Fibroblast of lung (primary cell): ENCODE measurements around the gene CHSY1. TPM values are rescaled to one million over a fixed set of nuclear protein-coding genes. Genes with fewer than 3 reads are reported as not detected.

Source experiments
- DNase-seq, 2 donors: peaks; one replicate each; pipeline versions ENCODE4 v3.0.0 to v3.0.0-alpha.2; 2010; ENCODE audit warnings: low read depth in 2 of 2
- H2AFZ ChIP-seq: 2 replicates; pipeline ENCODE4 v1.5.1; 2012; ENCODE audit warnings: low read length, control low read depth, inconsistent platforms
- H3K27ac ChIP-seq: 2 replicates; pipeline ENCODE4 v1.5.1; 2011; ENCODE audit warnings: low read length, control low read depth; ENCODE audit not compliant: insufficient read depth
- H3K27me3 ChIP-seq: 2 replicates; pipeline ENCODE4 v1.5.1; 2011; ENCODE audit warnings: mild to moderate bottlenecking, low read length; ENCODE audit not compliant: control insufficient read depth, insufficient read depth
- H3K36me3 ChIP-seq: 2 replicates; pipeline ENCODE4 v1.5.1; 2011; ENCODE audit warnings: low read length; ENCODE audit not compliant: control insufficient read depth, insufficient read depth
- H3K4me1 ChIP-seq: 2 replicates; pipeline ENCODE4 v1.5.1; 2011; ENCODE audit warnings: low read length; ENCODE audit not compliant: control insufficient read depth, insufficient read depth; ENCODE audit errors: extremely low read depth
- H3K4me2 ChIP-seq: 2 replicates; pipeline ENCODE4 v1.5.1; 2011; ENCODE audit warnings: low read length, control low read depth; ENCODE audit not compliant: insufficient read depth; ENCODE audit errors: extremely low read depth
- H3K4me3 ChIP-seq, 4 experiments: fragments of 200-600 bp in 1 of 4; sonication (generic) in 1 of 4; replicated peaks in 1 of 4; 2 replicates each; pipeline ENCODE4 v1.5.1; 2011 to 2016; ENCODE audit warnings: low read length in 4 of 4, low read depth in 3 of 4, mild to moderate bottlenecking in 3 of 4, control low read depth in 2 of 4, inconsistent platforms in 1 of 4, mixed read lengths in 1 of 4; ENCODE audit not compliant: insufficient read depth in 1 of 4; ENCODE audit errors: control extremely low read depth in 1 of 4
- H3K79me2 ChIP-seq: 2 replicates; pipeline ENCODE4 v1.5.1; 2012; ENCODE audit warnings: mild to moderate bottlenecking, low read length, inconsistent platforms; ENCODE audit not compliant: control insufficient read depth, insufficient read depth
- H3K9ac ChIP-seq: 2 replicates; pipeline ENCODE4 v1.5.1; 2011; ENCODE audit warnings: mild to moderate bottlenecking, low read length, control low read depth; ENCODE audit not compliant: insufficient read depth
- H3K9me3 ChIP-seq: 2 replicates; pipeline ENCODE4 v1.5.1; 2012; ENCODE audit warnings: low read depth, low read length; ENCODE audit not compliant: control insufficient read depth, insufficient read depth
- H4K20me1 ChIP-seq: 2 replicates; pipeline ENCODE4 v1.5.1; 2011; ENCODE audit warnings: low read length; ENCODE audit not compliant: control insufficient read depth, insufficient read depth; ENCODE audit errors: extremely low read depth
- CTCF ChIP-seq, 2 donors: IDR thresholded peaks in 1 of 2; conservative IDR thresholded peaks in 1 of 2; 1 replicate in 1 of 2; 2 replicates in 1 of 2; pipeline ENCODE4 v1.5.1; 2011 to 2012; ENCODE audit warnings: low read length in 2 of 2, control low read depth in 1 of 2, inconsistent platforms in 1 of 2, low read depth in 1 of 2, mild to moderate bottlenecking in 1 of 2
- EZH2 ChIP-seq: IDR thresholded peaks from 2 replicates; pipeline ENCODE4 v1.5.1; 2012; ENCODE audit warnings: low read length, control low read depth, mild to moderate bottlenecking; ENCODE audit errors: missing control alignments
- polyA plus RNA-seq, 2 donors: library from polyadenylated mRNA; depleted of rRNA in 1 of 2; stranded (reverse) in 1 of 2; unstranded in 1 of 2; fragments of >200 nt; gene quantifications; 2 replicates each; pipeline ENCODE4 v1.2.1, GENCODE V29; 2011 to 2012; ENCODE audit warnings: missing spikeins in 1 of 2
- total RNA-seq: library from RNA; depleted of rRNA; stranded (reverse); fragments of >200 nt; gene quantifications from 2 replicates; pipeline ENCODE4 v1.2.1, GENCODE V29; 2014

Gene CHSY1
- total and polyA plus RNA-seq, 2 donors (not counting 1 experiment from before 2014, with no cell fraction given) = 28.6 to 57.0 TPM

GRCh38 chr15:101138086-101138660 lies 113.7 kb downstream of the CHSY1 start:
- TF ChIP-seq CTCF (conservative IDR thresholded peaks at IDR 0.05 in 1 of 2, IDR thresholded peaks at IDR 0.05 in 1 of 2; ENCODE audit: low read depth in 1 of 2, low read length in 2 of 2) (no peak), EZH2 (no peak)
- H4K20me1 ChIP-seq = no peaks in the 10 kb centered on the region
- no peak overlapping the region for H3K9ac ChIP-seq
- DNase-seq = no peak
- H3K36me3 ChIP-seq = no peaks in the 10 kb centered on the region
- no peak overlapping the region for H3K4me3 ChIP-seq
- H3K4me1 ChIP-seq = no peaks in the 10 kb centered on the region
- no peak overlapping the region for H2AFZ ChIP-seq
- H3K27me3 ChIP-seq = no peaks in the 10 kb centered on the region
- no peak overlapping the region for H3K27ac ChIP-seq
- H3K9me3 ChIP-seq = no peaks in the 10 kb centered on the region
- H3K4me2 ChIP-seq = no peak overlapping the region
- H3K79me2 ChIP-seq = no peaks in the 10 kb centered on the region

DNA sequence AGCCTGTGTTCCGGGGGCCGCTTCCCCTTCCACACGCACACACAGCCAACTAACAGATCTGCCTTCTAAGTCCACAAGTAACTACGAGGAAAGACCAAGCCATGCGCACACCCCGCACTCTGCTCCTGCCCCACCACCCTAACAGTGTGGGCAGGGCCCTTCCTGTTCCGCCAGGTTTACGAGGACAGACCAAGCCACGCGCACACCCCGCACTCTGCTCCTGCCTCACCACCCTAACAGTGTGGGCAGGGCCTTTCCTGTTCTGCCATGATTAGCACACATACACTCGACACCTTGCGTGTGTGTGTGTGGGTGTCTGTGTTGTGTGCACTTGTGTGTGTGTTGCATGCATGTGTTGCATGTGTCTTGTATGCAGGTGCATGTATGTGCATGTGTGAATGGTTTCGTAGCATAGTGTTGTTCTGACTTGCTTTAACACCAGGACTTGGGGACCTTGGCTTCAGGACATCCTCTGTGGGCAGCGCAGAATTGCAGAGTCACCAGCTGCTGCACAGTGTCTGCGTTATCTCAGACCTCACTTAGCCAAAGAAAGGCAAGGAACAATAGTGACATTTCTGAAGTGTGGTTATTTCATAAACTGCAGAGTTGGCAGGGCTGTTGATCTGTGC lies 114.4 kb downstream of the CHSY1 start:
- Histone ChIP-seq H3K4me3 (no peak overlapping the region), H3K9me3 (no peaks in the 10 kb centered on the region), H3K27ac (no peak overlapping the region), H4K20me1 (no peaks in the 10 kb centered on the region), H3K79me2 (no peaks in the 10 kb centered on the region), H3K9ac (no peak overlapping the region), H3K4me2 (no peak overlapping the region), H3K36me3 (no peaks in the 10 kb centered on the region), H2AFZ (no peak overlapping the region), H3K27me3 (no peaks in the 10 kb centered on the region), H3K4me1 (no peaks in the 10 kb centered on the region)
- DNase-seq = no peak
- TF ChIP-seq CTCF (conservative IDR thresholded peaks at IDR 0.05 in 1 of 2, IDR thresholded peaks at IDR 0.05 in 1 of 2; ENCODE audit: low read depth in 1 of 2, low read length in 2 of 2) (no peak), EZH2 (no peak)

DNA sequence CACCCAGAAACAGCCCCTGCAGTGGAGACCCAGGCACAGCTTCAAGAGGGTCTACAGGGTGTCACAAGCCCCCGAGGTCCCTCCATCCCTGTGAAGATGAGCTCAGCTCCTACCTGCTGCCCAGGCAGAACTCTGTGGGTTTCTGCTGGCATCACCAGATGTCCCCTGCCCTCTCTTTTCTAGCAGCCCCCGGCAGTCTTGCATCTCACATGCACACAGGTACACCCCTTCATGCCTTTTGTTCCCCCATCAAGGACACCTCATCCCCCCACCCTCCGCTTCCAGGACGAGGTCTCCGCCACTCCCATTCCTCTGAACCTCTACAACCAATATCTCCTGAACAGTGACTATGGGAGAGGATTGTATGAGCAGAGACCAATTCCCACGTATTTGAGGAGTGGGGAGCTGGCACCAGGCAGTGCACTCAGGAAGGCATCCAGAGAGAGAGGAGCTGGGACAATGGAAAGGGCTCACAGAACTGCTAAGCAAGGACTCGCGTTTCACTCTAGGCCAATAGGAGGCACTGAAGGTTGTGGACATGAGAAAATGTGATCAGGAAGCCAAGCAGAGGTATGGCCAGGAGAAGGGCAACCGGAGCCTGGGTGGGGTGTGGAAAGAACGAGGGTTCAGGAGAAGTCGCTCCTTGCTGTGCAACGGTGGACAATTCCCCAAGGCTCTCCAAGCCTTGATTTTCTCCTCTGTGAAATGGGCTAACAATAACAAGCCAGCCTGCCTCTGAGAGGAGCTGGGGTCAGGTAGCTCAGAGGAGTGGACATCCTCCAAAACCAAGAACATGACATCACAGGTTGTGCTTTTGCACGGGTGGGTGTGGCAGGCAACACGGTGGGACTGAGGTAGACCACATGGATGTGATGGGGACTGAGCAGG lies 115.2 kb downstream of the CHSY1 start:
- Histone ChIP-seq H3K4me3 (no peak overlapping the region), H3K9ac (no peak overlapping the region), H2AFZ (no peak overlapping the region), H3K9me3 (no peaks in the 10 kb centered on the region), H3K27ac (no peak overlapping the region), H3K27me3 (no peaks in the 10 kb centered on the region), H3K36me3 (no peaks in the 10 kb centered on the region), H4K20me1 (no peaks in the 10 kb centered on the region), H3K4me1 (no peaks in the 10 kb centered on the region), H3K4me2 (no peak overlapping the region), H3K79me2 (no peaks in the 10 kb centered on the region)
- TF ChIP-seq EZH2 = no peak
- no peak for TF ChIP-seq CTCF (conservative IDR thresholded peaks at IDR 0.05 in 1 of 2, IDR thresholded peaks at IDR 0.05 in 1 of 2; ENCODE audit: low read depth in 1 of 2, low read length in 2 of 2)
- no peak for DNase-seq
